ENCODE data around the gene TTLL11.

- TF ChIP-seq CTCF (IDR thresholded peaks at IDR 0.05; ENCODE audit: poor library complexity, severe bottlenecking) (no peak), REST (IDR thresholded peaks at IDR 0.05; ENCODE audit: borderline replicate concordance) (no peak), EP300 (conservative IDR thresholded peaks at IDR 0.05; ENCODE audit: poor library complexity, severe bottlenecking) (no peak), RAD21 (conservative IDR thresholded peaks at IDR 0.05) (no peak), TAF1 (IDR thresholded peaks at IDR 0.05; ENCODE audit: low read depth) (no peak)
Observed at GRCh38 chr9:121962421-121962820, 130.7 kb downstream of the TTLL11 start.
